Keratinocyte (primary cell): ENCODE measurements around the gene RASA1.

Source experiments
- CTCF ChIP-seq, 3 experiments: IDR thresholded peaks in 1 of 3; conservative IDR thresholded peaks in 1 of 3; optimal IDR thresholded peaks in 1 of 3; 2 replicates in 2 of 3; 3 replicates in 1 of 3; pipeline versions ENCODE3 to v1.5.1; 2011; ENCODE audit warnings: low read length in 3 of 3, mild to moderate bottlenecking in 3 of 3, moderate library complexity in 2 of 3, control low read depth in 1 of 3, inconsistent platforms in 1 of 3; ENCODE audit not compliant: insufficient read depth in 2 of 3; ENCODE audit errors: extremely low read depth in 1 of 3
- EZH2 ChIP-seq: IDR thresholded peaks from one replicate; pipeline ENCODE4 v1.6.1; 2012; ENCODE audit warnings: inconsistent platforms, mild to moderate bottlenecking, low read length, moderate library complexity

DNA sequence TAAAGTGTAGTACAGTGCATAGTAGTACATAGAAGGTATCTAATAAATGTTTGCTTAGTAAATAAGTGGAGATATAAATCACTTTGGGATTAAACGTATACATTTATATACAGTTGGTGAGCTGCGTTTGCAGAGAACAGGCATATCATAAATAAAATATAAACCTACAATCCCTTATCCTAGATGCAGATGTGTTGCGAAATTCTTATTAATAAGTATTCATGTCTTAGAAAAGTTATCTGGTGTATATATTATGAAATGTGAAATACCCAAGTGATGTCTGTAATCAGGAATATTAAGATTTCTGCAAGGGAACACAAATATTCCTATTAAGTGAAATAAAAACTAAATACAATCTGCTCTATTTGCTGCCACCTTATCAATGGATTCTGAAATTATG is 136.2 kb downstream of the RASA1 start:
- TF ChIP-seq CTCF (optimal IDR thresholded peaks at IDR 0.05 in 1 of 3, IDR thresholded peaks at IDR 0.05 in 1 of 3, conservative IDR thresholded peaks at IDR 0.05 in 1 of 3; ENCODE audit: extremely low read depth in 1 of 3, insufficient read depth in 2 of 3, low read length in 3 of 3) (no peak), EZH2 (no peak)
